ENCODE results near the gene DIAPH3.

The DIAPH3 gene

DNA sequence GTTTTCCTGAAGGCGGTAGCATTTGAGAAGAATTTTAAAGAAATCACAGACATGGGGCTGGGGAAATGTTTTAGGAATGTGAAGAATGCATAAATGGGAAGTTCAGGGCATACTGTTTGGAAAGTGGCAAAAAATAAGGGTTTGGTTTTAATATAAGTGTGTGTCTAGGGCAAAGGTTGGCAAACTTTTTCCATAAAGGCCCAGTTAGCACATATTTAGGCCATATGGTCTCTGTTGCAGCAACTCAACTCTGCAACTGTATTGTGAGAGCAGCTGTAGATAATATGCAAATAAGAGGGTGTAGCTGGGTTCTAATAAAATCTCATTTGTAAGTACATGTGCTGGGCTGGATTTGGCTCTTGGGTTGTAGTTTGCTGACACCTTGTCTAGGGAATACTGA, 521.9 kb downstream of the DIAPH3 start:
- DNase-seq (ENCODE audit: low read depth in 1 of 2, low spot score in 1 of 2): no peak

DNA sequence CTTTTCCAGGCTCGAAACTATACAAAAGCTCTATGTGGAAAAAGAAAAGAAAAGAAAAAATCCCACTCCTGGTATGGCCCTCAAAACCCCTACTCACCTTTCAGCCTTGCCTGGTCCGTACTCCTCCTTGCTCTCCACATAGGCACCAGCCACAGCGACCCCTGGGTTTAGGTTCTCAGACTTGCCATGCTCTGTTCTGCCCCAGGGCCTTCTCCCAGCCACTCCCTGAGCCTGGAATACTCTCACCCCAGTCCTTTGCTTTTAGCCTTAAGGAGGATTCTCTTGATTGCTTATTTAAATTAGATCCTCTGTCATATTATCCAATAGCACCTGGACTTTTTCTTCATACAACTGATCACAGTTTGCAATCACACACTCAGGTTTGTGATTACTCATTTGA, 522.5 kb downstream of the DIAPH3 start:
- DNase-seq (ENCODE audit: low read depth in 1 of 2, low spot score in 1 of 2): no peak

- DNase-seq (ENCODE audit: low read depth in 1 of 2, low spot score in 1 of 2): no peak
These were observed 525.3 kb downstream of the DIAPH3 start for GRCh38 chr13:59638404-59638803.

GRCh38 chr13:59635589-59635988, 528.1 kb downstream of the DIAPH3 start:
- DNase-seq (ENCODE audit: low read depth in 1 of 2, low spot score in 1 of 2): no peak

DNA sequence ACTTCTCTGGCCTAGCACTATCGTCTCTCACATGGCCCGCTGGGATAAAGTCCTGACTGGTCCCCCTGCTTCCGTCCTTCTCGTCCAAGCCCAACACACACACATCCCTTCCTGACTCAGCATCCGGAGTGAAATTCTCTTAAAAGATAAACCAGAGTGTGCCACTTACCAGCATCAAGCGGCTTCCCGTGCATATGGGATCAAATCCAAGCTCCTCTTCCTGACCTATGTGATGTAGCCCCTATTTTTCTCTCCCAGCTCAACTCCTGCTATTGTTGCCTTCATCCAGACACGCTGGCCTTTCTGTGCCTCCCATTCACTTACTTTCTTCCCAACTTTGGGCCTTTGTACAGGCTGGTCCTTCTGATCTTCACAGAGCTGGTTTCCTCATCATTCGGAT, 530.4 kb downstream of the DIAPH3 start:
- no peak for DNase-seq (ENCODE audit: low read depth in 1 of 2, low spot score in 1 of 2)

DNA sequence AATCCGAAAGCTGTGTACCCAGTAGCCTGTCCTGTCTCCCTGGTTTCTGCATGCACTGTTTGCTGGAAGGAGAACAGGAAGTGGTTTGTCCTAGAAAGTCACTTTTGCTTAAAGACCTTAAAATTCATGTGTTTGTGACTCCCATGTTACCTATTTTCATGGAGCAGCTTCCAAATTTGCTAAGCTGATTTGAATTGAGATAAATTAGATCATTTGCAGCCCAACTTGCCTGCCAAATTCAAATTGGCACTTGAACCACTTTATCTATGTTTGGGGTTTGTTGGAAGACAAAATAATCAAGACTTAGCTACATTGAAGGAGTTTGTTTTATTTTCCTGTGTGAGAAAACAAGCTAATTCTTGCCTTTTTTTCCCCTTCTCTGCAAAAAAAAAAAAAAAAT, 532.5 kb downstream of the DIAPH3 start:
- no peak for DNase-seq (ENCODE audit: low read depth in 1 of 2, low spot score in 1 of 2)

DNA sequence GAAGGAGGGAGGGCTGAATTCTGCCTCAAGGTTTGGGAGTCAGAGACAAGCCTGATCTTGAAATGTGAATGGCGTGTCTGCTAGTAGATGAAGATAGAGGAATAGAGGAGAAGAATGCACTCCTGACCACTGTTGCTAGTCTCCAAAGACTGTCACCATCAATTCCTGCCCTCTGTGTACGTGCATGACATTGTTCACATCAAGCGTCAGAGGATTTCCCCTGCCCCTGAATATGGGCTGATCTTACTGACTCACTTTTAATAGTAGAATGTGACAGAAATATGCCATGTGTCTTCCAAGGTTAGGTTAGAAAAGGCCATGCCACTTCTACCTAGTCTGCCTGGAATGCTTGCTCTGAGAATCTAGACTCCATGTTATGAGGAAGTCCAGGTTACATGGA, 538.6 kb downstream of the DIAPH3 start:
- no peak for DNase-seq (ENCODE audit: low read depth in 1 of 2, low spot score in 1 of 2)

DNA sequence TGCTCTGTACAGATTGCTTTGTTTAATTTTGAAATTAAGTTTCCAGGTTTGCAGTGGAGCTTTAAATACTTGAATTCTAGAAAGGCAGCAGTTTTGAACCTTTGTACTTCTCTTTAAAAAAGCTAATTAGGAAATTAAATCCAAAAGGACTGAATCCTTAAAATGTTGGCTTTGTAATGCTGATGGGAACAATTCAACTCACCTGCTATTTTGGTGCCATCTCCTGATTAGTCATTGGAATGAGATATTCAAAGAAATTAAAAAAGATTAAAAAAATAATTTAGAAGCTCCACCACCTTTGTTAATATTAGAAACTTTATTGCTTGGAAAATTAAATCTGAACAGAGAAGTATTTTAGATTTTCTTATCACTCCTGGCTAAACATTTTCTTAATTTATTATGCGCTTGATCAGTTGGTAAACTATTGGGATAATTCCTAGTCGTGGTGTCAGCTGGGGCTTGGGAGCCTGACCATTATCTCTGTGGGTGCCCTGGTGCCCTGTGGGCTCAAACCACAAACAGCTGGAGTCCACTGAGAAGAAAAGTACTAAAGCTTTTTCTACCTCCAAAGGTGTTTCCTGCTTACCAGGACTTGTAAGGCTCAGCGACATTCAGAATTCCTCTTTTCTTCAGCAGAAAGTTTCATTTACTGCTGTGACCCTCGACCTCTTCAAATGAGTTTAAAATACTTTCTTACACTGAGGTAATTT, 540.4 kb downstream of the DIAPH3 start:
- DNase-seq (ENCODE audit: low read depth in 1 of 2, low spot score in 1 of 2): no peak

DNA sequence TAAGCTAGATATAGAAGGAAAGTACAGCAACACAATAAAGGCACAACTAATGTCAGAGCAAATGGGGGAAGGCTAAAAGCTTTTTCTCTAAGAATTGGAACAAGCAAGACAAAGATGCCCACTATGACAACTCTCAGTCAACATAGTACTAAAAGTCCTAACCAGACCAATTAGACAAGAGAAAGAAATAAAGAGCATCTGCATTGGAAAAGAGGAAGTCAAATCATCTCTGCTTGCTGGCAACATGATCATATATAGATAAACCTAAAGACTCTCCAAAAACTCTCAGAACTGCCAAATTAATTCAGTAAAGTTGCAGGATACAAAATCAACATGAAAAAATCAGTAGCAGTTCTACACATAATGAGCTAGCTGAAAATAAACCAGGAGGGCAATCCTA, 542.0 kb downstream of the DIAPH3 start:
- no peak for DNase-seq (ENCODE audit: low read depth in 1 of 2, low spot score in 1 of 2)

All from activated T-helper 1 cell treated with anti-CD3 and anti-CD28 coated beads, Interleukin-2, amount 50 U/mL, for 16 hours (primary cell).